H1 (cell line): ENCODE measurements around the gene NELL2. TPM values are rescaled to one million over a fixed set of nuclear protein-coding genes. Genes with fewer than 3 reads are reported as not detected.

Source experiments
- CTCF ChIA-PET: fragments of 300-600 bp; sonication (Branson Sonifier 250); formaldehyde crosslinking; loops from one replicate; lab custom pipeline; 2021; ENCODE audit not compliant: partially characterized antibody; lab: Charles Lee
- POLR2A ChIA-PET: fragments of 300-600 bp; sonication (Branson Sonifier 250); formaldehyde crosslinking; loops from one replicate; lab custom pipeline; 2021; ENCODE audit warnings: inconsistent platforms; ENCODE audit not compliant: partially characterized antibody; lab: Charles Lee
- DNase-seq, 2 experiments: peaks; one replicate each; pipeline versions ENCODE4 v3.0.0 to v3.0.0-alpha.2; 2010 to 2022; ENCODE audit warnings: low spot score in 2 of 2, low read depth in 1 of 2, mixed read lengths in 1 of 2
- FAIRE-seq: peaks from 2 replicates; lab custom pipeline; 2011; peaks lifted over from hg19 to GRCh38; lab: Jason Lieb, UNC
- H2AFZ ChIP-seq: 2 replicates; pipeline ENCODE4 v1.8.1; 2012; ENCODE audit warnings: low read length, inconsistent platforms
- H2AK5ac ChIP-seq: 2 replicates; pipeline ENCODE4 v1.6.1; 2013; ENCODE audit warnings: low read depth, low read length
- H2BK120ac ChIP-seq: replicated peaks from 2 replicates; pipeline ENCODE3; 2013; ENCODE audit warnings: low read depth, low read length, inconsistent platforms
- H2BK12ac ChIP-seq: 2 replicates; pipeline ENCODE4 v1.6.1; 2013; ENCODE audit warnings: low read depth, low read length
- H2BK15ac ChIP-seq: 2 replicates; pipeline ENCODE4 v1.6.1; 2013; ENCODE audit warnings: low read length
- H2BK20ac ChIP-seq: 2 replicates; pipeline ENCODE4 v1.6.1; 2013; ENCODE audit warnings: low read length
- H2BK5ac ChIP-seq: 2 replicates; pipeline ENCODE4 v1.6.1; 2013; ENCODE audit warnings: low read depth, low read length
- H3K14ac ChIP-seq: 2 replicates; pipeline ENCODE4 v1.6.1; 2013; ENCODE audit warnings: inconsistent platforms; ENCODE audit not compliant: insufficient read length
- H3K18ac ChIP-seq: 2 replicates; pipeline ENCODE4 v1.6.1; 2013; ENCODE audit warnings: low read length; ENCODE audit errors: extremely low read depth
- H3K23ac ChIP-seq: 2 replicates; pipeline ENCODE4 v1.6.1; 2013; ENCODE audit warnings: inconsistent platforms; ENCODE audit not compliant: insufficient read length
- H3K23me2 ChIP-seq: 2 replicates; pipeline ENCODE4 v1.6.1; 2013; ENCODE audit warnings: low read depth, low read length
- H3K27ac ChIP-seq: 2 replicates; pipeline ENCODE4 v1.6.1; 2011; ENCODE audit warnings: low read depth, low read length, inconsistent platforms
- H3K27me3 ChIP-seq, 4 experiments: replicated peaks in 1 of 4; 1 replicate in 1 of 4; 2 replicates in 3 of 4; pipeline versions ENCODE4 v1.6.1 to v1.8.1; 2011 to 2013; ENCODE audit warnings: low read length in 3 of 4, mild to moderate bottlenecking in 3 of 4, inconsistent platforms in 2 of 4, mixed read lengths in 2 of 4, moderate library complexity in 1 of 4; ENCODE audit not compliant: control insufficient read depth in 3 of 4, insufficient read depth in 3 of 4; ENCODE audit errors: extremely low read depth in 1 of 4
- H3K36me3 ChIP-seq, 4 experiments: 2 replicates each; pipeline versions ENCODE4 v1.6.1 to v1.8.1; 2011 to 2013; ENCODE audit warnings: mild to moderate bottlenecking in 4 of 4, low read length in 3 of 4, moderate library complexity in 2 of 4, control low read depth in 1 of 4, inconsistent platforms in 1 of 4; ENCODE audit not compliant: insufficient read depth in 4 of 4, control insufficient read depth in 2 of 4
- H3K4ac ChIP-seq: replicated peaks from 2 replicates; pipeline ENCODE3; 2013; ENCODE audit warnings: low read length, low read depth, mixed read lengths, inconsistent platforms; ENCODE audit not compliant: insufficient read length
- H3K4me1 ChIP-seq, 4 experiments: replicated peaks in 1 of 4; 1 replicate in 1 of 4; 2 replicates in 3 of 4; pipeline versions ENCODE4 v1.6.1 to v1.8.1; 2011 to 2013; ENCODE audit warnings: low read length in 3 of 4, inconsistent platforms in 2 of 4, mixed read lengths in 1 of 4; ENCODE audit not compliant: insufficient read depth in 4 of 4, control insufficient read depth in 3 of 4
- H3K4me2 ChIP-seq, 2 experiments: 2 replicates each; pipeline versions ENCODE4 v1.6.1 to v1.8.1; 2011 to 2013; ENCODE audit warnings: low read depth in 2 of 2, low read length in 2 of 2, control low read depth in 1 of 2, inconsistent platforms in 1 of 2, mild to moderate bottlenecking in 1 of 2; ENCODE audit not compliant: insufficient read depth in 1 of 2
- H3K4me3 ChIP-seq, 4 experiments: fragments of 200-600, 300-600 bp in 1 of 4; sonication (generic), shearing (Covaris generic), sonication (Bioruptor Twin) in 1 of 4; 2 replicates each; pipeline versions ENCODE4 v1.5.1 to v1.8.1; 2011 to 2016; ENCODE audit warnings: low read length in 4 of 4, low read depth in 3 of 4, control low read depth in 2 of 4, inconsistent platforms in 2 of 4, mild to moderate bottlenecking in 2 of 4, mixed read lengths in 1 of 4, moderate library complexity in 1 of 4; ENCODE audit not compliant: insufficient read depth in 2 of 4; ENCODE audit errors: extremely low read depth in 1 of 4
- H3K56ac ChIP-seq: replicated peaks from 2 replicates; pipeline ENCODE3; 2013; ENCODE audit warnings: low read depth, mild to moderate bottlenecking, mixed read lengths, low read length, inconsistent platforms; ENCODE audit not compliant: insufficient read length
- H3K79me1 ChIP-seq: 2 replicates; pipeline ENCODE4 v1.6.1; 2013; ENCODE audit warnings: low read depth, low read length, control low read depth
- H3K79me2 ChIP-seq, 2 experiments: 2 replicates each; pipeline versions ENCODE4 v1.6.1 to v1.8.1; 2012 to 2013; ENCODE audit warnings: low read length in 2 of 2, mild to moderate bottlenecking in 2 of 2, inconsistent platforms in 1 of 2; ENCODE audit not compliant: insufficient read depth in 2 of 2, control insufficient read depth in 1 of 2
- H3K9ac ChIP-seq, 4 experiments: replicated peaks in 1 of 4; 1 replicate in 1 of 4; 2 replicates in 3 of 4; pipeline versions ENCODE4 v1.6.1 to v1.8.1; 2011 to 2013; ENCODE audit warnings: low read depth in 3 of 4, low read length in 3 of 4, control low read depth in 2 of 4, mild to moderate bottlenecking in 2 of 4, moderate library complexity in 2 of 4, inconsistent platforms in 1 of 4; ENCODE audit errors: extremely low read depth in 1 of 4
- H3K9me3 ChIP-seq, 2 experiments: 2 replicates each; pipeline versions ENCODE4 v1.6.1 to v1.8.1; 2012 to 2013; ENCODE audit warnings: mild to moderate bottlenecking in 2 of 2, moderate library complexity in 2 of 2, control low read depth in 1 of 2, inconsistent platforms in 1 of 2, low read depth in 1 of 2, low read length in 1 of 2, mixed read lengths in 1 of 2; ENCODE audit not compliant: insufficient read depth in 2 of 2
- H4K20me1 ChIP-seq, 2 experiments: replicated peaks in 1 of 2; 2 replicates each; pipeline versions ENCODE3 to v1.8.1; 2011 to 2013; ENCODE audit warnings: inconsistent platforms in 2 of 2, low read length in 2 of 2, mild to moderate bottlenecking in 1 of 2; ENCODE audit not compliant: insufficient read depth in 2 of 2, control insufficient read depth in 1 of 2
- H4K5ac ChIP-seq: 2 replicates; pipeline ENCODE4 v1.6.1; 2013; ENCODE audit warnings: low read length, low read depth, mixed read lengths, inconsistent platforms; ENCODE audit not compliant: insufficient read length
- H4K8ac ChIP-seq: 2 replicates; pipeline ENCODE4 v1.8.0; 2013; ENCODE audit warnings: mild to moderate bottlenecking, moderate library complexity, low read length, inconsistent platforms; ENCODE audit not compliant: insufficient read depth; ENCODE audit errors: extremely low read depth
- H4K91ac ChIP-seq: replicated peaks from 2 replicates; pipeline ENCODE3; 2013; ENCODE audit warnings: low read length, mixed read lengths, inconsistent platforms; ENCODE audit not compliant: insufficient read length
- BRCA1 ChIP-seq: IDR thresholded peaks from 2 replicates; pipeline ENCODE4 v1.6.1; 2012; ENCODE audit warnings: low read depth, low read length, improper control_type of control experiment
- CEBPB ChIP-seq: IDR thresholded peaks from 2 replicates; pipeline ENCODE4 v1.6.1; 2012; ENCODE audit warnings: low read depth, low read length
- CHD1 ChIP-seq: IDR thresholded peaks from 2 replicates; pipeline ENCODE4 v1.6.1; 2012; ENCODE audit warnings: low read depth, low read length, improper control_type of control experiment
- CREB1 ChIP-seq: IDR thresholded peaks from 2 replicates; pipeline ENCODE4 v1.6.1; 2012; ENCODE audit warnings: inconsistent platforms
- JUND ChIP-seq: IDR thresholded peaks from 2 replicates; pipeline ENCODE4 v1.6.1; 2011; ENCODE audit warnings: mild to moderate bottlenecking, improper control_type of control experiment, low read length
- MAFK ChIP-seq: IDR thresholded peaks from 2 replicates; pipeline ENCODE4 v1.6.1; 2012; ENCODE audit warnings: low read depth, mild to moderate bottlenecking, improper control_type of control experiment, low read length
- POLR2AphosphoS5 ChIP-seq: IDR thresholded peaks from 2 replicates; pipeline ENCODE4 v1.6.1; 2011; ENCODE audit warnings: low read depth, low read length
- SIN3A ChIP-seq, 2 experiments: IDR thresholded peaks in 1 of 2; conservative IDR thresholded peaks in 1 of 2; 2 replicates each; pipeline ENCODE4 v1.6.1; 2011 to 2012; ENCODE audit warnings: low read length in 2 of 2, improper control_type of control experiment in 1 of 2, low read depth in 1 of 2, mild to moderate bottlenecking in 1 of 2
- SP2 ChIP-seq: IDR thresholded peaks from 2 replicates; pipeline ENCODE4 v1.6.1; 2012; ENCODE audit warnings: mild to moderate bottlenecking, low read length, inconsistent platforms
- TAF7 ChIP-seq: optimal IDR thresholded peaks from 2 replicates; pipeline ENCODE3; 2011; ENCODE audit warnings: low read depth, mild to moderate bottlenecking, inconsistent platforms, low read length, moderate library complexity, borderline replicate concordance
- ZNF274 ChIP-seq: IDR thresholded peaks from 2 replicates; pipeline ENCODE4 v1.7.0; 2012; ENCODE audit warnings: low read length, borderline replicate concordance; ENCODE audit errors: extremely low read depth
- WGBS, 2 experiments: shearing (Covaris generic) in 1 of 2; methylation state at CpG; one replicate each; pipeline versions ENCODE4 v1.1.6 to v1.1.7; 2013 to 2015; ENCODE audit warnings: low lambda C conversion rate in 2 of 2, mixed read lengths in 2 of 2, inconsistent platforms in 1 of 2, low coverage in 1 of 2, missing lambda C conversion rate in 1 of 2; ENCODE audit not compliant: insufficient replicate concordance in 2 of 2, insufficient coverage in 1 of 2, insufficient read length in 1 of 2; ENCODE audit errors: extremely low coverage in 1 of 2, missing lambda C conversion rate in 1 of 2; 5-methylcytosine and 5-hydroxymethylcytosine counted together
- polyA plus RNA-seq, 7 experiments: library from polyadenylated mRNA; depleted of rRNA in 3 of 7; stranded (reverse) in 5 of 7; unstranded in 2 of 7; fragments of >200 nt in 5 of 7; fragments of 200-250 nt in 2 of 7; gene quantifications; 1 replicate in 5 of 7; 2 replicates in 1 of 7; 4 replicates in 1 of 7; pipeline versions ENCODE4 v1.2.1 to v1.2.3, GENCODE V29; 2011 to 2013; ENCODE audit warnings: missing spikeins in 2 of 7, mixed read lengths in 2 of 7
- total RNA-seq: library from RNA; stranded (reverse); fragmentation: NEBNext Ultra II Directional; extraction: Animal tissue kit (Norgen Biotek cat#: 25700); gene quantifications from 2 replicates; pipeline ENCODE4 v1.2.1, GENCODE V29; 2021
- TF ChIP-seq, protein P1 (sequence below): IDR thresholded peaks from 2 replicates; pipeline ENCODE4 v1.6.1; 2012; ENCODE audit warnings: inconsistent platforms

The NELL2 gene
- total and polyA plus RNA-seq, 2 of the 8 experiments (the other 6 are each of a cell fraction or from before 2014, with no cell fraction given): 54.2 to 56.8 TPM

DNA sequence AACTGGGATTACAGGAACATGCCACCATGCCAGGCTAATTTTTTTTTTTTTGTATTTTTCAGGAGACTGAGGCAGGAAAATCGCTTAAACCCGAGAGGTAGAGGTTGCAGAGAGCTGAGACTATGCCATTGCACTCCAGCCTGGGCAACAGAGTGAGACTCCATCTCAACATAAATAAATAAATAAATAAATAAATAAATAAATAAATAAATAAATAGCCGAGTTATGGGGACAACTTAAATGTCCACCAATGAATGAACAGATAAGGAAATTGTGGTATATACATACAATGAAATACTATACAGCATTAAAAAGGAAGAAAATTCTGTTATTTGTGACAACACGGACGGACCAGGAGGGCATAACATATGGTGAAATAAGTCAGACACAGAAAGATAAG lies 325.7 kb downstream of the NELL2 start:
- no peak overlapping the region for H3K9ac ChIP-seq
- H3K36me3 ChIP-seq: no peaks in the 10 kb centered on the region
- H3K79me1 ChIP-seq: no peaks in the 10 kb centered on the region
- H3K4me1 ChIP-seq: peaks cover 0 to 1% (median 0%) of the 10 kb centered on the region in 4 experiments; a peak in 1 of 7 replicates
- no peaks in the 10 kb centered on the region; the same call in 1 of the 2 replicates for H3K23me2 ChIP-seq
- H3K56ac ChIP-seq: no peak overlapping the region
- H3K23ac ChIP-seq: no peak overlapping the region
- H2BK12ac ChIP-seq: no peak overlapping the region
- H4K8ac ChIP-seq: no peak overlapping the region
- no peak overlapping the region for H2BK120ac ChIP-seq
- H2BK5ac ChIP-seq: no peak overlapping the region
- H2AK5ac ChIP-seq: no peak overlapping the region
- WGBS, 2 experiments: 87% methylated on average over 5 of the region's 5 CpGs; no CpG with 5 or more reads in 1 of the 2 experiments
- CTCF ChIA-PET: no interaction called here
- no peak for DNase-seq
- POLR2A ChIA-PET: no interaction called here
- no peaks in the 10 kb centered on the region for H3K27me3 ChIP-seq
- H4K91ac ChIP-seq: no peak overlapping the region
- no peaks in the 10 kb centered on the region for H4K20me1 ChIP-seq
- no peak overlapping the region for H3K18ac ChIP-seq
- TF ChIP-seq JUND (no peak), CHD1 (no peak), CEBPB (no peak), POLR2AphosphoS5 (no peak), BRCA1 (no peak), TAF7 (no peak), ZNF274 (no peak), CREB1 (no peak), SP2 (no peak), SIN3A (conservative IDR thresholded peaks at IDR 0.05 in 1 of 2, IDR thresholded peaks at IDR 0.05 in 1 of 2; ENCODE audit: low read depth in 1 of 2, low read length in 2 of 2) (no peak), MAFK (no peak)
- TF ChIP-seq, protein P1, sequence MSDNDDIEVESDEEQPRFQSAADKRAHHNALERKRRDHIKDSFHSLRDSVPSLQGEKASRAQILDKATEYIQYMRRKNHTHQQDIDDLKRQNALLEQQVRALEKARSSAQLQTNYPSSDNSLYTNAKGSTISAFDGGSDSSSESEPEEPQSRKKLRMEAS: no peak
- no peak for FAIRE-seq
- H3K9me3 ChIP-seq: no peaks in the 10 kb centered on the region
- no peak overlapping the region for H3K4me2 ChIP-seq
- H3K14ac ChIP-seq: no peak overlapping the region
- H4K5ac ChIP-seq: no peak overlapping the region
- no peak overlapping the region for H3K4me3 ChIP-seq
- no peak overlapping the region for H3K4ac ChIP-seq
- H2BK15ac ChIP-seq: no peak overlapping the region
- H3K79me2 ChIP-seq: no peaks in the 10 kb centered on the region
- no peak overlapping the region for H2BK20ac ChIP-seq
- H2AFZ ChIP-seq: no peak overlapping the region
- H3K27ac ChIP-seq: no peak overlapping the region
